Amygdala (tissue), 56 donors: Measurements from ENCODE around the gene SPOCK1.

Experiments used
- DNase-seq, 56 donors: peaks; one replicate each; lab custom pipeline; 2025; lab: John Stamatoyannopoulos, UW

The SPOCK1 gene

DNA sequence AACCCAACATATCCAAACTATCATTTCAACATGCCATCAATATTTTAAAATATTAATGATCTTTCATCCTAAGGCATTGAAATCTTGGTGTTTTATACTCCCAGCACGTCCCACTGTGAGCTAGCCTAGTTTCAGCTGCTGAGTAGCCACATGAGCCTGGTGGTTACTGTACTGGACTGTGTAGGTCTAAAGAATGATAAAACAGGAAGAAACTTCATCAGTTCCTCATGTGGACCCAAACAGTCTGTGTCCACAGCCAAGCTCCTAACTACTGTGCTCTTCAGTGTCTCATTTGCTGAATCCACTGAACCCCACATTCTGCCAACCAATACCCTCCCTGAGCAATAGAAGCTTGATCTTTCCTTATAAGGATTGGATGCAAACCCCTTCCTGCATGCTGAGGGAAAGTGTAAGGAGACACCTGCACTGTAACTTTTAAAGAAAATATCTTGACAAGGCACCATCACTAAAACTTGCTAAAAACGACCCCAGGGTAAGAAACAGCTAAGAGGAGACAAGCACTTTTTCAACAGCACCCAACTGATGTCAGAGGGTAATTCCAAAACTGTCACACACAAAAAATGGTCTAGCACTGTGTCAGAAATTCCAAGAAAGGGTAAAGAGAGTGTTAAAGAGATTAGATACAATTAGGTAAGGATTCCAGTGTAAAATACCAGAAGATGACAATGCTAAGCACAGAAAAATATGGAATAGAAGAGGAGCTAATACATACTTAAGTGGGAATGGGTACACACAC, 126.9 kb downstream of the SPOCK1 start:
- no peak for DNase-seq

DNA sequence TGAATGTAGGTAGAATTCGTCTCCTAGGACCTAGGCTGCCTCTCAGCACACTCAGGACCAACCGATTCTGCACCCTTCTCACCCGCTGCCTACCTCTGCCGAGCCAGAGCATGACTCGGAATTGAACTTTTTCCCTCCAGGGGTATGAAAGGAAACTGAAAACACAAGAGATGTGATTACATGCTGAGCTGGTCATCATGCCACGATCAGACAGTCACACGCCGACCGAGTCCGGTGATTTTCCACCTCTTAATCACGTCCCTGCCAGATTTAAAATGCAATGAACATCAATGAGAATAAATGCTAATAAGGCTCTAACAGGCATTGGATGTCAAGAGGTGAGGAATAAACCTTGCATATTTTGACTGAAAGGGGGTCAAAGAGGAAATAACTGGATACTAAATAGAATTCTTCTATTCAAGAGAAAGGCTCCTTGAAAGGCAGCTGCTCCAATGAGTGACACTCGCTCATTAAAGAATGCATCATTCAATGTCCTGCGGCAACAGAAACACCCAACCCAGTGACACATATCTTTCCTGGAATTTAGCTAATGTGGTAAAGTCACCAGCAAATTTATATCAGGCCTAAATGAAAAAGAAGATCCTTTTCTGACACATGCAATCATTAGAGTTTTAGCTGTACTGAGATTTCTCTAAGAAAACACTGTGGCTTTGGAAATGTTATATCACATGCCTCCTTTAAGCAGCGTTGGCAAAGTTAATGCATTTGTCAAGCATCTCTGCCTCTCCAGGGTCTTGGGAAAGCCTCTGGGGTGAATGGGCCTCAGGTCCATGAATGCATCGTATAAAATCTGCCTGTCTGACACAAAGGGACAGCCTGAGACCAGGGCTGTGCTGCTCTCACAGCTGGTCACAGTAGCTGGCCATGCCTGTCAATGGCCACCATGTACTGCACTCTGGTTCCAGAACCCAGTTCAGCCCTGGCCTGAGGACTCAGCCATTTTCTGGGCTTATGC, 128.7 kb downstream of the SPOCK1 start:
- peak in 2 of 56 donors; percentile 9 to 14 for DNase-seq

- no peak for DNase-seq
Observed at GRCh38 chr5:137368651-137369050, 130.5 kb downstream of the SPOCK1 start.

- DNase-seq = no peak
Observed at GRCh38 chr5:137367951-137368350, 131.2 kb downstream of the SPOCK1 start.

DNA sequence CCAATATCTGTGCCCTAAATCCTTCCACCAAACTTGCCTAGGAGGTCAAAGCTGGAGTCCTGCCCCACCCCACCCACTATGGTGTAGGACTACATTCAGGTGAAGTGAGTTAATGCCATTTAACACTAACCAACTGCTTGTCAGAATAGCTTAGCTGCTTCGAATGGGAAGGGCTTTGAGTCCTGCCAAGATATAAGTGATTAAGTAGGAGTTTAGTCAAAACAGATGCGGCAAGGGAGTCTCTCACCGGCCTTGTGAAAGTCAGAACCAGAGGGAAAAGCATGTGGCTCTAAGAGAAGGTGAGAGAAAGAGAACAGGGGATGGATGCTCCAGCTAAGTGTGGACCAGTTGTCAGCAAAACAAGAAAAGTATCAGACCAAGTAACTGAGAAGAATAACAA, 132.6 kb downstream of the SPOCK1 start:
- no peak for DNase-seq

DNA sequence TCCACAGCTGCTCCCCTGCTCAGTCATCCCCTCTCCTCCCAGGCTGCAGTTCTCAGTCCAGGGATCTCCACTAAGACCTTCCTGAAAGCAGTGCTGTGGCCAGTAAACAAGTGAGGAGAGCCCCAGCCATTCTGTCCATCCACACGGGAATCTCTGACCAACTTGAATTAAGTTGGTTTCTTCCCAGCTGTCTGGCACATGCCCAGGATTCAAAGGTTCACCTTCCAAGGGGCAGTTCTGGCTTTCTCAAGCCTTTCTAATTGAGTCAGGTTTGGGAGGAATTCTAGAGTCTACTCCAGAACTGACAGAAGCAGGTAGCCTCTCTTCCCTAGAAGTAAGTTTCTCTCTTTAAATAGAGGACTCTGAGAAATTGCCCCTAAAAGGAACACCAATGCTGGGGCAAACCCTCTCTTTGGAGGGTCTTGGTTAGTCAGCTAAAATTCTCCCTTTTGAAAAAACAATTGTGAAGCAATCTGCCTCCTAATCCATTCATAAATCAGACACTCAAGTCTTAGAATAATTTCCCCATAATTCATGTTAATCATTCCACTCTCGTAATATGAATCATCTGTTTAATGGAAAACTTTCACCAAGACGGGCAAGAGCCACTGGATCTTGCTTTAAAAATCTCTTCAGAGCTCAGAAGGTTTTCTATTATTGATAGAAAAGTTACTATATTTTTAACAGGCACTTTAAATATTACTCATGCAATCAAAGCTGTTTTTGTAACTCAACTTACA, 133.8 kb downstream of the SPOCK1 start:
- no peak for DNase-seq

GRCh38 chr5:137361280-137361679, 137.8 kb downstream of the SPOCK1 start:
- no peak for DNase-seq

DNA sequence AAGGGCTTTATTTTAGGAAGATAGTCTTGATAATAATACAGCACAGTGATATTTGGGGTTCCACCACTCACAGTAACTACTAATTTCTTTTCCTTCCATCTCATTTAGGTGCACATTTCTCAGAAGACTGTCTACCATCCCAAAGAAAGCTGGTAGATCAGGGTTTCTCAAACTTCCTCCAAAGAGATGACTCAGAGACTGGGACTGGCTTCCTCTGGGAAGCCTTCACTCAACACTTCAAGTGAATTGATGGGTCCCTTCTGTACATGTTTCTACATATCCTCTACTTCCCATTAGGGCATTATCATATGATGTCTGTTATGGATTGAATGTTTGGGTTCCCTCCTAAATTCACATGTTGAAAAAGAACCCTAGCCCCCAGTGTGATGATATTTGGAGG, 138.5 kb downstream of the SPOCK1 start:
- no peak for DNase-seq

DNA sequence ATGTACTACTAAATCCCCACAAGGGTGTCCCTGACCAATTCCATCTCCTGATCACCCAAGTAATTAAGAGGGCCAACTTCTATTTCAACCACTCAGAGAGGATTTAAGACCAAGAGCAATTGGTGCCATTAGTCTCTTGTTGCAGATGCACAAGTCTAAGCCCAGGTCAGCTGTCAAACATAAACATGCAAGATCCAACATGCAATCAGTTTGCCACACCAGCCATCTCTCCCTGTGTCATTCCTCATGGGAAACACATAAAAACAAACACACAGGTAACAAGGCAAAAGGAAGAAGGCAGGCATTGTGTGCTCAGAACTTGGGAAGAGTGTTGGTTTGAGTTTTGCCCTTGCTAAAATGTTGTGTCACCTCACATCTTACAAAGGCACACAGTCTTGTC, 139.2 kb downstream of the SPOCK1 start:
- DNase-seq = no peak

GRCh38 chr5:137357436-137357835, 141.7 kb downstream of the SPOCK1 start:
- no peak for DNase-seq

GRCh38 chr5:137356127-137356526, 143.0 kb downstream of the SPOCK1 start:
- DNase-seq = no peak

DNA sequence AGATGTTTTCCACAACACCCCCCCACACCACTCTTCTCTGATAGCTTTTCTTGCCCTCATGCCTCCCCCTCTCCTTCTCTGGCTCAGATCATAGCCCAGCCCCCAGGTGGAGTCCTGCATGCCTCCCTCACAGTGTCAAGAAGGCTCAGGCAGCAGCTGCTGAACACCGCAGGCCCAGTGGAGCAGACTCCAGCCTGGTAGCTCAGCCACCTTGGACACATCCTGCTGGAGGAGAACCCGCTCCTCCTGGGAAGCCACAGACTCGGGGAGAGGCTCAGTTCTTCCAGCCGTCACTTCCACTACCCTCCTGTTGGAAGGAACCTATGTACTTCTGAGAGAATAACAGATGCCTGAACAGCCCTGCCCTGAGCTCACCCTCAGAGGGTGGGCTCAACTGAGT, 143.4 kb downstream of the SPOCK1 start:
- no peak for DNase-seq

GRCh38 chr5:137352095-137352494, 147.0 kb downstream of the SPOCK1 start:
- DNase-seq = no peak

DNA sequence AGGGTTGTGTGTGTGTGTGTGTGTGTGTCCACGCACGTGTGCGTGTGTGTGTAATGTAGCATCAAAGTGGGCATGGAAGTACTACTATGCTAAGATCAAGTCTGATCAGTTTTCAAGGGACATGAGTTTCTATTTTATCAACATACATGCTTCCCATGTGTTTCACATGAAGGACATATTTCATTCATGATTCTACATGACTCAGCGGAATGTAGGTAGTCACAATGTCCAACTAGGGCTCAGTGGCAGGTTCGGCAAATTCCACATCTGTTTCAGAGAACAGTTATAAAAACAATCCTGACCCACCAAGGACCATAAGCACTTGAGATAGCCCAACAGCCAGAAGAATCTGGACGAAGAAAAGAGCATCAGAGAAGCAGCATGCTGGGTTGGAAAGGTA, 148.3 kb downstream of the SPOCK1 start:
- DNase-seq = no peak

DNA sequence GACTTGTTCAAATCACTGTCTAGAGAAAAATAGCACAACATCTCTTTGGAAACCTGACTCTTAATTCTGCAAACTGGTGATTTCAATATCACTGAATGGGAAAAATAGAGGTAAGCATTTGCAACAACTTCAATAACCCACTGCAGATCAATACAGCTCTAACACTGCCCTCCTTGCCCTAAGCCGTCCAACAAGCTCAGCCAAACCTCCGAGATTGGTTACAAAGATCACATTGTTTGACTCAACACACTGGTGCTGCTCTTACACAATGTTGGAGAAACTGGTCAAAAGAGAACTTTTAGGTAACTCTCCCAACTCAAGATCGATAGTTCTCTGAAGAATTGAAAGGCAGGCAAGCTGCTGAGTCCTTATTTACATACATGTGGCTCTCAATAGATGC, 150.4 kb downstream of the SPOCK1 start:
- peak in 3 of 56 donors; percentile 3 to 14 (median 12) for DNase-seq

GRCh38 chr5:137347865-137348264, 151.3 kb downstream of the SPOCK1 start:
- no peak for DNase-seq

GRCh38 chr5:137346281-137346680, 152.8 kb downstream of the SPOCK1 start:
- DNase-seq = no peak

DNA sequence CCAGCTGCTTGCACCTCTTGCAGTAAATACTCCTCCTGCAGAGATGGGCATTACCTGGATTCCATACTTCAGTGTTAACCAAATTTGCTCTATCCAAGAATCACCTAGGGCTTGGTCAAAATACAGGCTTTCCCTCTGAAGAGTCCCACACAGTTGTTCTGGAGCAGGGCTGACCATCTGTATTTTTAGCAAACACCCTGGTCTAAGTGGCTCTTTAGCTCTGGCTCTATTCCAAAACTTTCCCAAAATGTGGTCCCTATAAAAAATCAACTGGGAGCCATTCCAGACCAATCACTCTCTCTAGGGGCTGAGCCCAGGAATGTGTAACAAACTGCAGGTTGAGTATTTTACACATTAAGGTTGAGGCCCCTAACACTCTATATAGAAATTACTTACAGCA, 153.7 kb downstream of the SPOCK1 start:
- no peak for DNase-seq

- DNase-seq = peak in 17 of 56 donors; percentile 2 to 73 (median 15)
Observed at GRCh38 chr5:137344723-137345322, 154.3 kb downstream of the SPOCK1 start.

GRCh38 chr5:137344021-137344420, 155.1 kb downstream of the SPOCK1 start:
- no peak for DNase-seq
